SK-N-SH treated with all-trans-retinoic acid at 6 μM for 48 hours (cell line): ENCODE data around the gene AADAC.
"Not testable (repeated sequence)": the region's sequence is repeated elsewhere in the genome, so short reads cannot be mapped to it uniquely, and the experiment has no call there.

Experiments
- ARNTL ChIP-seq: fragments of 450-650 bp; formaldehyde crosslinking; IDR thresholded peaks from 2 replicates; pipeline ENCODE4 v1.5.0; 2020; ENCODE audit warnings: low read depth, mild to moderate bottlenecking, moderate library complexity, borderline replicate concordance
- BACH2 ChIP-seq: fragments of 250-450 bp; sonication (Bioruptor Pico); IDR thresholded peaks from 2 replicates; pipeline ENCODE4 v1.9.0; 2021; ENCODE audit warnings: mild to moderate bottlenecking, borderline replicate concordance
- CREB5 ChIP-seq: fragments of 250-450 bp; sonication (Bioruptor Pico); IDR thresholded peaks from 2 replicates; pipeline ENCODE4 v1.5.1; 2020; ENCODE audit warnings: low read depth, mild to moderate bottlenecking, moderate library complexity
- GLIS3 ChIP-seq: fragments of 250-450 bp; sonication (Bioruptor Pico); IDR thresholded peaks from 2 replicates; pipeline ENCODE4 v1.5.0; 2020; ENCODE audit warnings: mild to moderate bottlenecking, moderate library complexity
- ISL1 ChIP-seq: fragments of 250-450 bp; sonication (Bioruptor Pico); IDR thresholded peaks from 2 replicates; pipeline ENCODE4 v2.1.2; 2022; ENCODE audit warnings: mild to moderate bottlenecking, moderate library complexity
- PATZ1 ChIP-seq: fragments of 250-450 bp; sonication (Bioruptor Pico); IDR thresholded peaks from 2 replicates; pipeline ENCODE4 v1.8.0; 2020; ENCODE audit warnings: mild to moderate bottlenecking, moderate library complexity, borderline replicate concordance
- PPARA ChIP-seq: fragments of 250-450 bp; sonication (Bioruptor Pico); IDR thresholded peaks from 2 replicates; pipeline ENCODE4 v1.5.0; 2020; ENCODE audit warnings: mild to moderate bottlenecking, borderline replicate concordance
- RARB ChIP-seq: fragments of 250-450 bp; sonication (Bioruptor Pico); IDR thresholded peaks from 2 replicates; pipeline ENCODE4 v1.8.0; 2021; ENCODE audit warnings: mild to moderate bottlenecking, moderate library complexity
- SNAI2 ChIP-seq: fragments of 250-450 bp; sonication (Bioruptor Pico); IDR thresholded peaks from 2 replicates; pipeline ENCODE4 v1.5.0; 2020; ENCODE audit warnings: mild to moderate bottlenecking, moderate library complexity
- TOX ChIP-seq: fragments of 250-450 bp; sonication (Bioruptor Pico); IDR thresholded peaks from 2 replicates; pipeline ENCODE4 v1.8.0; 2021; ENCODE audit warnings: mild to moderate bottlenecking, moderate library complexity, borderline replicate concordance
- ZFP3 ChIP-seq: fragments of 250-450 bp; sonication (Bioruptor Pico); IDR thresholded peaks from 2 replicates; pipeline ENCODE4 v1.5.0; 2020; ENCODE audit warnings: mild to moderate bottlenecking, moderate library complexity
- ZFP30 ChIP-seq: fragments of 450-650 bp; formaldehyde crosslinking; IDR thresholded peaks from 2 replicates; pipeline ENCODE4 v1.5.0; 2022; ENCODE audit warnings: mild to moderate bottlenecking, moderate library complexity
- ZNF565 ChIP-seq: fragments of 450-650 bp; formaldehyde crosslinking; conservative IDR thresholded peaks from 2 replicates; pipeline ENCODE4 v1.5.0; 2020; ENCODE audit warnings: low read depth, mild to moderate bottlenecking, moderate library complexity
- ZNF70 ChIP-seq: fragments of 450-650 bp; formaldehyde crosslinking; IDR thresholded peaks from 2 replicates; pipeline ENCODE4 v1.5.0; 2020; ENCODE audit warnings: mild to moderate bottlenecking, moderate library complexity

- not testable (repeated sequence) for TF ChIP-seq RARB; PPARA (CRISPR knock-in tag); PATZ1; BACH2 (CRISPR knock-in tag); CREB5; ZFP30 (CRISPR knock-in tag); ZFP3; TOX (CRISPR knock-in tag); SNAI2 (CRISPR knock-in tag); ISL1; ARNTL; ZNF70 (CRISPR knock-in tag); GLIS3; ZNF565 (CRISPR knock-in tag)
Observed at GRCh38 chr3:151790763-151791162, 23.2 kb upstream of the AADAC start.
